ENCODE measurements around the gene KLF16.

The KLF16 gene

GRCh38 chr19:1812426-1813191 lies 50.8 kb downstream of the KLF16 start:
- Histone ChIP-seq H3K27ac (ENCODE audit: low read length) (no peak overlapping the region), H3K9me3 (ENCODE audit: insufficient read depth, low read depth, low read length) (no peaks in the 10 kb centered on the region), H3K27me3 (ENCODE audit: insufficient read depth, low read length) (peaks cover 9% of the 10 kb centered on the region; the same call in 1 of the 2 replicates), H3K4me3 (ENCODE audit: low read length) (peak overlapping the region; percentile 83), H3K36me3 (ENCODE audit: insufficient read depth, low read depth, low read length) (peaks cover 16% of the 10 kb centered on the region), H3K4me1 (ENCODE audit: insufficient read depth, low read length) (no peaks in the 10 kb centered on the region), H3K9ac (ENCODE audit: low read depth, low read length) (peak overlapping the region; percentile 61; the same call in 1 of the 2 replicates)

DNA sequence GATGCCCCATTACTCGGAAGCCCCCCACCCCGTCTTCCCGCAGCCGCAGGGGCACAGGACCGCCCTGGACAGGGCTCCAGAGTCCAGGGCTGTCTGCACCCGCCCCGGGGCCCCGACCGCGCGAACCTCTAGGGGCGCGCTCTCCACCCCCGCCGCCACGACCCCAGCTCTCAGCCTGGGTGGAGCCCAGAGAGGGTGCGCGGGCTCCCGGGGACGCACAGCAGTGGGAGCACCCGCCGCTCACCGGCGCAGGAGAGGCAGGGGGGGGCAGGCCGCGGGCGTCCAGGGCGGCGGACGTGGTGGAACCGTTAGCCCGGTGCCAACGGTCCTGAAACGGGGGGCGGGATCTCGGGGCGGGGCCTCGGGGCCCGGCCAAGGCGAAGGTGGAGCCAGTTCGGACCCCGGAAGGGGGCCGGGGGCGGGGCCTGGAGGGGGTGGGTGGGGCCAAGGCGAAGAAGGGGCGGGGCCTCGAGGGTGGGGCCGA lies 51.4 kb downstream of the KLF16 start, which contains the start of gene ATP8B3:
Gene ATP8B3, minus strand, starts transcription at position 335 of the 484 bp plus-strand sequence. CDS start 540 bp downstream, outside the sequence.
- Histone ChIP-seq H3K9me3 (ENCODE audit: insufficient read depth, low read depth, low read length) (no peaks in the 10 kb centered on the region), H3K27ac (ENCODE audit: low read length) (no peak within 1 kb of the TSS), H3K4me3 (ENCODE audit: low read length) (peak within 1 kb of the TSS; percentile 83), H3K4me1 (ENCODE audit: insufficient read depth, low read length) (no peaks in the 10 kb centered on the region), H3K27me3 (ENCODE audit: insufficient read depth, low read length) (peaks cover 9% of the 10 kb centered on the region; the same call in 1 of the 2 replicates), H3K36me3 (ENCODE audit: insufficient read depth, low read depth, low read length) (peaks cover 11% of the 10 kb centered on the region), H3K9ac (ENCODE audit: low read depth, low read length) (peak within 1 kb of the TSS; percentile 61; the same call in 1 of the 2 replicates)

DNA sequence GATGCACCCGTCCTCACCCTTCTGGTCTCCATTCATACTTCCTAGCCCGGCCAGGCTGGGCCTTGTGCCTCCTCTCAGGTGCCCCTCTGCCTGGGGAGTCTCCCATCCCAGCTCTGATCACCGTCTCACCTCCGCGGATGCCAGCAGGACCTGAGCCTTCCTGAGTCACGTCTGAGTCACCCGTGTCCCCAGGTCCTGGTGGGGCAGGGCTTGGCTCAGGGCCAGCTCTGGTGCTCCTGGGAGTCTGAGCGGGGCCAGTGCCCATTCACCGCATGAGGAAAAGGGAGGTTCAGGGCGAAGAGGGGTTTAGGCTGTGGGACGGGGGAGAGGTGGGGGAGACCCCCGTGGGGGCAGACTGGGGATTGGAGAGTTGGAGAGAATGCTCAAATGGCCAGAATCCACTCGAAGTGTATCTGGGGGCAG lies 51.9 kb downstream of the KLF16 start:
- no peaks in the 10 kb centered on the region for H3K9me3 ChIP-seq (ENCODE audit: insufficient read depth, low read depth, low read length)
- peaks cover 9% of the 10 kb centered on the region; the same call in 1 of the 2 replicates for H3K27me3 ChIP-seq (ENCODE audit: insufficient read depth, low read length)
- H3K27ac ChIP-seq (ENCODE audit: low read length), result no peak overlapping the region
- no peaks in the 10 kb centered on the region for H3K4me1 ChIP-seq (ENCODE audit: insufficient read depth, low read length)
- H3K36me3 ChIP-seq (ENCODE audit: insufficient read depth, low read depth, low read length), result peaks cover 6% of the 10 kb centered on the region
- no peak overlapping the region for H3K9ac ChIP-seq (ENCODE audit: low read depth, low read length)
- H3K4me3 ChIP-seq (ENCODE audit: low read length), result peak overlapping the region; percentile 51; the same call in 1 of the 2 replicates

DNA sequence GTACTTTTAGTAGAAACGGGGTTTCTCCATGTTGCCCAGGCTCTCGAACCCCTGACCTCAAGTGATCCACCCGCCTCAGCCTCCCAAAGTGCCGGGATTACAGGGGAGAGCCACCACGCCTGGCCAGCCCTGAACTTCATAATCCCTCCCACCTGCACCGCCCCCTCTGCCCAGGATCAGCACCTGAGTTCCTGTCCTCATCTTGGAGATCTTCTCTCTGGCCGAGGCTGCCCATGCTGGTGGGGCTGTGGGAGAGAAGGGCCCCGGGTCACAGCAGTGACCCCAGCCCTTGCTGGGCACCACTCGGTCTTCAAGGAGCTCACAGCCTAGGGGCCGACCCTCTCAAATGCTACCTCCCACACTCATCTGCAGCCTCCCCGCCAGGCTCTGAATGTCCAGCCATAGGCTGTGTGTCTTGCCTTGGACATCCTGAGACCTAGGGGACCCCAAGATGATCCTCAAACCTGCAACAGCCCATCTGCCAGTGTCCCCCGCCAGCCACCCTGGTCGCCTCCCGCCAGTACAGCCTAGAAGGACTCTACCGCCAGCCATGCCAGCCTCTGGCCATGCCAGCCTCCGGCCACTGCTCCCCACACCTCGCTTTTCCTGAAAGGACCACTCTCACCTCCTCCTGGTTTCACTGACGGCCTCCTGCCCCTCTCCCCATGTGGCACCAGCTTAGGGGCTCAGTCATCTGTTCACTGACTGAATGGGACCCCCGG lies 52.8 kb downstream of the KLF16 start:
- Histone ChIP-seq H3K4me1 (ENCODE audit: insufficient read depth, low read length) (no peaks in the 10 kb centered on the region), H3K9me3 (ENCODE audit: insufficient read depth, low read depth, low read length) (no peaks in the 10 kb centered on the region), H3K27me3 (ENCODE audit: insufficient read depth, low read length) (peaks cover 9% of the 10 kb centered on the region; the same call in 1 of the 2 replicates), H3K36me3 (ENCODE audit: insufficient read depth, low read depth, low read length) (no peaks in the 10 kb centered on the region; the same call in 1 of the 2 replicates), H3K27ac (ENCODE audit: low read length) (no peak overlapping the region), H3K9ac (ENCODE audit: low read depth, low read length) (no peak overlapping the region), H3K4me3 (ENCODE audit: low read length) (no peak overlapping the region)

- Histone ChIP-seq H3K36me3 (ENCODE audit: insufficient read depth, low read depth, low read length) (no peaks in the 10 kb centered on the region; the same call in 1 of the 2 replicates), H3K9ac (ENCODE audit: low read depth, low read length) (no peak overlapping the region), H3K4me1 (ENCODE audit: insufficient read depth, low read length) (no peaks in the 10 kb centered on the region), H3K4me3 (ENCODE audit: low read length) (no peak overlapping the region), H3K27me3 (ENCODE audit: insufficient read depth, low read length) (peaks cover 9% of the 10 kb centered on the region; the same call in 1 of the 2 replicates), H3K27ac (ENCODE audit: low read length) (no peak overlapping the region), H3K9me3 (ENCODE audit: insufficient read depth, low read depth, low read length) (no peaks in the 10 kb centered on the region)
Observed at GRCh38 chr19:1809678-1810077, 53.7 kb downstream of the KLF16 start.

DNA sequence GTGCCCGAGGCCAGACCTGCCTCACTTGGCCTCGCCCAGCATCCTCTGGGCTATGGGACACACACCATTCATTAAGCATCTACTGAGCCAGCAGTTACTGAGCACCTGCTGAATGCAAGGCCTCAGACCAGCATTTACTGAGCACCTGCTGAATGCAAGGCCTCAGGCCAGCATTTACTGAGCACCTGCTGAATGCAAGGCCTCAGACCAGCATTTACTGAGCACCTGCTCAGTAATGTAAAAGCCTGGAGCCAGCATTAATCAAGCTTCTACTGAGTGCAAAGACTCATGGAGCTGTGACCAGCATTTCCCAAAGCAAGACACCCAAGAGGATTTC lies 55.0 kb downstream of the KLF16 start:
- H3K36me3 ChIP-seq (ENCODE audit: insufficient read depth, low read depth, low read length), result no peaks in the 10 kb centered on the region

DNA sequence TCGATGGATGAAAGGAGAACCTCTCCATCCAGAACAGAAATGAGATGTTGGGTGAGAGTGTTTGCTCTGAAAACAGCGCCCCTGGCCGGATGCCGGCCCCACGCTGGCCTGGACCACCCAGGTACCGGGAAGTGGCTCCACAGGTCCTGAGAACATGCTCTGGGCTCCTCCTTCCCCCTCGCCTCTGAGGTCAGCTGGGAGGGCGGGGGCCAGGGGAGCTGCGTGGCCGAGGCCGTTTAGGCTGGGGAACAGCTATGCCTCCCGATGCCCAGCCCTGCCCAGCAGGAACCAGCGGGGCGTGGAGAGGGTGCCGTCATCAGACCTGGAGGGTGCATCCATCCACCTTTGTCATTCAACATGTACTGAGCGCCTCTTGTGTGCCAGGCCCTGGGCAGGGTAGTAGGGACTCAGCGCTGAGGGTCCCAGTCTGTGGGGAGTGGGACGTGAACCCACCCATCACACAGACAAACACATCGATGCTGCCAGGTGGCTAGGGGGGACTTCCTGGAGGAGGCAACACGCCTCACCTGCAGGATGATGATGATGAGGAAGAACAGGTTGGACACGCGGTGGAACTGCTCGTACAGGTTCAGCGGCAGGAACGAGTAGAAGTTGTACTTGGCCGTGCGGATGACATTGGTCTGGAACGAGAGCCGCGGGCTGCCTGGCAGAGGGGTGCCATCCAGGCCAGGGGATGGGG lies 55.5 kb downstream of the KLF16 start:
- Histone ChIP-seq H3K9me3 (ENCODE audit: insufficient read depth, low read depth, low read length) (no peaks in the 10 kb centered on the region), H3K27ac (ENCODE audit: low read length) (no peak overlapping the region), H3K4me3 (ENCODE audit: low read length) (no peak overlapping the region), H3K9ac (ENCODE audit: low read depth, low read length) (no peak overlapping the region), H3K4me1 (ENCODE audit: insufficient read depth, low read length) (no peaks in the 10 kb centered on the region), H3K36me3 (ENCODE audit: insufficient read depth, low read depth, low read length) (no peaks in the 10 kb centered on the region), H3K27me3 (ENCODE audit: insufficient read depth, low read length) (peaks cover 9% of the 10 kb centered on the region; the same call in 1 of the 2 replicates)

More for the DNA sequence above, 55.0 kb downstream of the KLF16 start:
- no peaks in the 10 kb centered on the region for H3K4me1 ChIP-seq (ENCODE audit: insufficient read depth, low read length)
- H3K27ac ChIP-seq (ENCODE audit: low read length), result no peak overlapping the region
- H3K27me3 ChIP-seq (ENCODE audit: insufficient read depth, low read length), result peaks cover 9% of the 10 kb centered on the region; the same call in 1 of the 2 replicates
- H3K9me3 ChIP-seq (ENCODE audit: insufficient read depth, low read depth, low read length), result no peaks in the 10 kb centered on the region
- no peak overlapping the region for H3K4me3 ChIP-seq (ENCODE audit: low read length)
- no peak overlapping the region for H3K9ac ChIP-seq (ENCODE audit: low read depth, low read length)

- peaks cover 9% of the 10 kb centered on the region; the same call in 1 of the 2 replicates for H3K27me3 ChIP-seq (ENCODE audit: insufficient read depth, low read length)
- no peaks in the 10 kb centered on the region for H3K4me1 ChIP-seq (ENCODE audit: insufficient read depth, low read length)
- H3K9ac ChIP-seq (ENCODE audit: low read depth, low read length), result no peak overlapping the region
Observed at GRCh38 chr19:1807030-1807694, 56.2 kb downstream of the KLF16 start.

GRCh38 chr19:1806184-1807029 lies 57.0 kb downstream of the KLF16 start:
- no peak overlapping the region for H3K27ac ChIP-seq (ENCODE audit: low read length)
- H3K4me3 ChIP-seq (ENCODE audit: low read length), result no peak overlapping the region
- H3K4me1 ChIP-seq (ENCODE audit: insufficient read depth, low read length), result no peaks in the 10 kb centered on the region
- H3K27me3 ChIP-seq (ENCODE audit: insufficient read depth, low read length), result peaks cover 4% of the 10 kb centered on the region; the same call in 1 of the 2 replicates
- H3K36me3 ChIP-seq (ENCODE audit: insufficient read depth, low read depth, low read length), result no peaks in the 10 kb centered on the region
- H3K9ac ChIP-seq (ENCODE audit: low read depth, low read length), result no peak overlapping the region
- no peaks in the 10 kb centered on the region for H3K9me3 ChIP-seq (ENCODE audit: insufficient read depth, low read depth, low read length)

More at GRCh38 chr19:1807030-1807694, 56.2 kb downstream of the KLF16 start:
- no peaks in the 10 kb centered on the region for H3K36me3 ChIP-seq (ENCODE audit: insufficient read depth, low read depth, low read length)
- no peak overlapping the region for H3K27ac ChIP-seq (ENCODE audit: low read length)
- H3K9me3 ChIP-seq (ENCODE audit: insufficient read depth, low read depth, low read length), result no peaks in the 10 kb centered on the region
- H3K4me3 ChIP-seq (ENCODE audit: low read length), result no peak overlapping the region

GRCh38 chr19:1805401-1806183 lies 57.8 kb downstream of the KLF16 start:
- H3K27ac ChIP-seq (ENCODE audit: low read length), result no peak overlapping the region
- no peaks in the 10 kb centered on the region for H3K27me3 ChIP-seq (ENCODE audit: insufficient read depth, low read length)
- no peak overlapping the region for H3K4me3 ChIP-seq (ENCODE audit: low read length)
- no peaks in the 10 kb centered on the region for H3K4me1 ChIP-seq (ENCODE audit: insufficient read depth, low read length)
- H3K9me3 ChIP-seq (ENCODE audit: insufficient read depth, low read depth, low read length), result no peaks in the 10 kb centered on the region
- no peaks in the 10 kb centered on the region for H3K36me3 ChIP-seq (ENCODE audit: insufficient read depth, low read depth, low read length)
- no peak overlapping the region for H3K9ac ChIP-seq (ENCODE audit: low read depth, low read length)

Data from iPS-20b (cell line).